BJ (cell line): ENCODE results near the gene MRPL45. TPM values are rescaled to one million over a fixed set of nuclear protein-coding genes. Genes with fewer than 3 reads are reported as not detected.

Experiments used
- CTCF ChIA-PET: fragments of 350-600 bp; formaldehyde crosslinking; extraction: SDS; loops from one replicate; lab custom pipeline; 2021; ENCODE audit warnings: antibody characterized with exemption, inconsistent platforms; lab: Yijun Ruan, JAX
- POLR2A ChIA-PET: fragments of 300-600 bp; sonication (Branson Sonifier 250); formaldehyde crosslinking; extraction: SDS; loops from one replicate; lab custom pipeline; 2021; ENCODE audit warnings: antibody characterized with exemption; lab: Charles Lee
- DNase-seq: peaks from one replicate; pipeline ENCODE4 v3.0.0-alpha.2; 2011; ENCODE audit warnings: low read depth
- H3K27me3 ChIP-seq: 2 replicates; pipeline ENCODE4 v1.6.0; 2011; ENCODE audit warnings: low read length; ENCODE audit not compliant: control insufficient read depth, insufficient read depth
- H3K36me3 ChIP-seq: 2 replicates; pipeline ENCODE4 v1.5.1; 2011; ENCODE audit warnings: low read length; ENCODE audit not compliant: control insufficient read depth, insufficient read depth
- H3K4me3 ChIP-seq: 2 replicates; pipeline ENCODE4 v1.5.1; 2011; ENCODE audit warnings: low read depth, mild to moderate bottlenecking, control low read depth, low read length
- CTCF ChIP-seq: IDR thresholded peaks from 2 replicates; pipeline ENCODE4 v1.5.1; 2011; ENCODE audit warnings: low read depth, mild to moderate bottlenecking, control low read depth, inconsistent platforms, low read length, moderate library complexity; ENCODE audit not compliant: insufficient read depth
- polyA plus RNA-seq: library from polyadenylated mRNA; depleted of rRNA; stranded (reverse); fragments of >200 nt; gene quantifications from 2 replicates; pipeline ENCODE4 v1.2.3, GENCODE V29; 2011

The MRPL45 gene
- polyA plus RNA-seq, 1 experiment: 58.9 TPM

GRCh38 chr17:38329808-38330730 lies 33.1 kb downstream of the MRPL45 start:
- Histone ChIP-seq H3K36me3 (no peaks in the 10 kb centered on the region), H3K4me3 (no peak overlapping the region), H3K27me3 (peaks cover 10% of the 10 kb centered on the region)
- TF ChIP-seq CTCF: no peak
- CTCF ChIA-PET: interaction anchor here (1.8 to 5.3 kb wide), 4 partner anchors 7 to 338 kb away, joined by 5 to 52 read pairs (median 7); no protein-coding TSS in a partner anchor
- POLR2A ChIA-PET: no interaction called here
- DNase-seq: no peak

GRCh38 chr17:38330941-38331411 lies 34.0 kb downstream of the MRPL45 start:
- TF ChIP-seq CTCF: no peak
- H3K27me3 ChIP-seq: peaks cover 12% of the 10 kb centered on the region
- ChIA-PET POLR2A (no interaction called here), CTCF (interaction anchor here (1.4 to 5.3 kb wide), 6 partner anchors 8 to 337 kb away, joined by 4 to 52 read pairs (median 6); no protein-coding TSS in a partner anchor)
- no peak overlapping the region for H3K4me3 ChIP-seq
- no peaks in the 10 kb centered on the region for H3K36me3 ChIP-seq
- DNase-seq: no peak

GRCh38 chr17:38332735-38333134 lies 35.8 kb downstream of the MRPL45 start:
- no peak for DNase-seq
- POLR2A ChIA-PET: no interaction called here
- peaks cover 14% of the 10 kb centered on the region for H3K27me3 ChIP-seq
- H3K36me3 ChIP-seq: no peaks in the 10 kb centered on the region
- TF ChIP-seq CTCF: no peak
- no peak overlapping the region for H3K4me3 ChIP-seq
- CTCF ChIA-PET: interaction anchor here (0.8 to 5.3 kb wide), 9 partner anchors 10 to 82 kb away, joined by 3 to 52 read pairs (median 5); partner anchors contain the start of genes GPR179 and SOCS7

- no peak for DNase-seq
- peak; percentile 71 for TF ChIP-seq CTCF
- Histone ChIP-seq H3K36me3 (no peaks in the 10 kb centered on the region), H3K27me3 (peaks cover 19% of the 10 kb centered on the region), H3K4me3 (no peak overlapping the region)
- ChIA-PET CTCF (interaction anchor here (0.8 to 5.3 kb wide), 9 partner anchors 9 to 81 kb away, joined by 3 to 52 read pairs (median 6); partner anchors contain the start of genes GPR179 and SOCS7), POLR2A (no interaction called here)
These were observed 36.8 kb downstream of the MRPL45 start for GRCh38 chr17:38333635-38334295.
